K562 (cell line): ENCODE results near the gene HCRT. TPM values are rescaled to one million over a fixed set of nuclear protein-coding genes. Genes with fewer than 3 reads are reported as not detected.
A peak's percentile ranks its signal among the peaks of the same experiment; 100 is the strongest.

Experiments used
- ATAC-seq: fragments of 200-7000 bp; cut with Tn5 transposase; 3 replicates; pipeline ENCODE4 v1.9.1; 2020; ENCODE audit warnings: moderate library complexity
- BruUV-seq: library from RNA; stranded (reverse); fragments of 400-500 nt; replicated peaks from 2 replicates; lab custom pipeline; 2021; lab: Mats Ljungman, UMichigan
- CTCF ChIA-PET: fragments of 300-600 bp; formaldehyde crosslinking; extraction: SDS; loops from one replicate; lab custom pipeline; 2021; ENCODE audit warnings: low intra/inter-chr PET ratio; lab: Yijun Ruan, JAX
- POLR2A ChIA-PET: fragments of 300-600, 350-650 bp; sonication (Branson Sonifier 250); formaldehyde crosslinking; extraction: SDS; loops from one replicate; lab custom pipeline; 2021; ENCODE audit warnings: antibody characterized with exemption, inconsistent platforms; lab: Yijun Ruan, JAX
- DNase-seq, 4 experiments: peaks; one replicate each; pipeline versions ENCODE4 v3.0.0 to v3.0.0-alpha.2; 2011 to 2018; ENCODE audit warnings: low spot score in 3 of 4, mixed read lengths in 3 of 4; ENCODE audit errors: extremely low read depth in 1 of 4
- FAIRE-seq: peaks from 2 replicates; lab custom pipeline; 2011; peaks lifted over from hg19 to GRCh38; lab: Jason Lieb, UNC
- H2AFZ ChIP-seq: 2 replicates; pipeline ENCODE4 v1.6.0; 2011; ENCODE audit warnings: low read depth, low read length, control low read depth, inconsistent platforms
- H3K27ac ChIP-seq: fragments of 200-600 bp; 3 replicates; pipeline ENCODE4 v1.8.0; 2011; ENCODE audit warnings: low read depth, mild to moderate bottlenecking, control low read depth, inconsistent platforms, low read length, moderate library complexity, mixed read lengths; ENCODE audit errors: extremely low read depth
- H3K27me3 ChIP-seq, 2 experiments: fragments of 300-600 bp in 1 of 2; 2 replicates in 1 of 2; 3 replicates in 1 of 2; pipeline versions ENCODE4 v1.6.0 to v1.8.0; 2011; ENCODE audit warnings: inconsistent platforms in 2 of 2, low read length in 2 of 2, mild to moderate bottlenecking in 1 of 2, mixed read lengths in 1 of 2, moderate library complexity in 1 of 2; ENCODE audit not compliant: control insufficient read depth in 2 of 2, insufficient read depth in 2 of 2
- H3K36me3 ChIP-seq: fragments of 300-600 bp; 3 replicates; pipeline ENCODE4 v1.8.0; 2011; ENCODE audit warnings: mild to moderate bottlenecking, low read length, inconsistent platforms; ENCODE audit not compliant: control insufficient read depth, insufficient read depth
- H3K4me1 ChIP-seq, 2 experiments: fragments of 200-600 bp in 1 of 2; replicated peaks in 1 of 2; 2 replicates in 1 of 2; 3 replicates in 1 of 2; pipeline versions ENCODE4 v1.5.1 to v1.8.0; 2011; ENCODE audit warnings: inconsistent platforms in 2 of 2, low read length in 2 of 2, mild to moderate bottlenecking in 1 of 2, mixed read lengths in 1 of 2, moderate library complexity in 1 of 2; ENCODE audit not compliant: control insufficient read depth in 2 of 2, insufficient read depth in 2 of 2
- H3K4me2 ChIP-seq: 2 replicates; pipeline ENCODE4 v1.6.1; 2011; ENCODE audit warnings: low read length, control low read depth, inconsistent platforms, mixed read lengths; ENCODE audit not compliant: insufficient read depth
- H3K4me3 ChIP-seq: fragments of 200-600 bp; sonication (generic), shearing (Covaris generic); 2 replicates; pipeline ENCODE4 v1.5.1; 2016; ENCODE audit warnings: control low read depth, inconsistent platforms
- H3K79me2 ChIP-seq: fragments of 200-600 bp; 3 replicates; pipeline ENCODE4 v1.8.0; 2011; ENCODE audit warnings: low read length, inconsistent platforms; ENCODE audit not compliant: control insufficient read depth, insufficient read depth
- H3K9ac ChIP-seq, 2 experiments: 2 replicates each; pipeline versions ENCODE4 v1.6.0 to v1.6.1; 2011; ENCODE audit warnings: low read depth in 2 of 2, low read length in 2 of 2, control low read depth in 1 of 2, inconsistent platforms in 1 of 2, mild to moderate bottlenecking in 1 of 2, mixed read lengths in 1 of 2; ENCODE audit not compliant: insufficient read depth in 1 of 2
- H3K9me1 ChIP-seq: one replicate; pipeline ENCODE4 v1.6.0; 2011; ENCODE audit warnings: inconsistent platforms, mild to moderate bottlenecking, low read length, moderate library complexity; ENCODE audit not compliant: control insufficient read depth, insufficient read depth
- H3K9me3 ChIP-seq: replicated peaks from 2 replicates; pipeline ENCODE4 v1.5.1; 2011; ENCODE audit warnings: low read depth, low read length, inconsistent platforms; ENCODE audit not compliant: control insufficient read depth, insufficient read depth
- H4K20me1 ChIP-seq: replicated peaks from 2 replicates; pipeline ENCODE4 v1.6.1; 2011; ENCODE audit warnings: low read length, inconsistent platforms, mixed read lengths; ENCODE audit not compliant: control insufficient read depth, insufficient read depth
- C11orf30 ChIP-seq: fragments of 450-650 bp; IDR thresholded peaks from 2 replicates; pipeline ENCODE4 v1.6.1; 2016; ENCODE audit warnings: low read depth, mild to moderate bottlenecking
- CCNT2 ChIP-seq: IDR thresholded peaks from 2 replicates; pipeline ENCODE4 v1.6.1; 2011; ENCODE audit warnings: borderline replicate concordance, low read depth, mild to moderate bottlenecking, moderate library complexity, mixed read lengths, low read length; ENCODE audit not compliant: insufficient read length; ENCODE audit errors: extremely low read depth
- COPS2 ChIP-seq: fragments of 450-650 bp; conservative IDR thresholded peaks from 2 replicates; pipeline ENCODE4 v1.6.1; 2016; ENCODE audit warnings: mild to moderate bottlenecking, moderate library complexity
- CSDE1 ChIP-seq, 2 experiments: fragments of 450-650 bp; IDR thresholded peaks; 2 replicates each; pipeline ENCODE4 v1.6.1; 2016; ENCODE audit warnings: mild to moderate bottlenecking in 1 of 2
- EGR1 ChIP-seq: fragments of 450-650 bp; conservative IDR thresholded peaks from 2 replicates; pipeline ENCODE4 v1.6.1; 2017; ENCODE audit warnings: mild to moderate bottlenecking
- HEY1 ChIP-seq: fragments of 250-450 bp; sonication (Bioruptor Pico); IDR thresholded peaks from 2 replicates; pipeline ENCODE4 v1.5.0; 2020; ENCODE audit warnings: mild to moderate bottlenecking, moderate library complexity, borderline replicate concordance
- IRF1 ChIP-seq: sonication (generic); formaldehyde crosslinking; IDR thresholded peaks from 2 replicates; pipeline ENCODE4 v1.8.0; 2022; ENCODE audit warnings: missing genetic modification reagents, mild to moderate bottlenecking, borderline replicate concordance
- JUND ChIP-seq, 2 experiments: IDR thresholded peaks; 2 replicates in 1 of 2; 3 replicates in 1 of 2; pipeline ENCODE4 v1.6.1; 2011; ENCODE audit warnings: borderline replicate concordance in 2 of 2, low read depth in 2 of 2, low read length in 2 of 2, improper control_type of control experiment in 1 of 2, missing biosample characterization in 1 of 2, missing genetic modification characterization in 1 of 2, missing genetic modification reagents in 1 of 2
- KAT7 ChIP-seq: sonication (generic); formaldehyde crosslinking; IDR thresholded peaks from 2 replicates; pipeline ENCODE4 v1.8.0; 2022; ENCODE audit warnings: missing genetic modification reagents, mild to moderate bottlenecking, borderline replicate concordance
- MTA2 ChIP-seq: fragments of 450-650 bp; IDR thresholded peaks from 2 replicates; pipeline ENCODE4 v1.6.1; 2016; ENCODE audit warnings: low read depth
- SOX6 ChIP-seq: fragments of 450-650 bp; IDR thresholded peaks from 2 replicates; pipeline ENCODE4 v1.6.1; 2014; ENCODE audit warnings: mild to moderate bottlenecking
- TAF7 ChIP-seq: fragments of 450-650 bp; IDR thresholded peaks from 2 replicates; pipeline ENCODE4 v1.6.1; 2016; ENCODE audit warnings: missing genetic modification characterization, missing compliant biosample characterization
- ZNF449 ChIP-seq: fragments of 250-450 bp; sonication (Bioruptor Pico); IDR thresholded peaks from 2 replicates; pipeline ENCODE4 v1.8.0; 2022; ENCODE audit warnings: moderate library complexity, mild to moderate bottlenecking, inconsistent platforms
- ZNF764 ChIP-seq: fragments of 250-450 bp; sonication (Bioruptor Pico); IDR thresholded peaks from 2 replicates; pipeline ENCODE4 v1.4.0; 2020; ENCODE audit warnings: low read depth, mild to moderate bottlenecking, moderate library complexity
- ZZZ3 ChIP-seq: fragments of 450-650 bp; IDR thresholded peaks from 2 replicates; pipeline ENCODE4 v1.6.1; 2016; ENCODE audit warnings: antibody characterized with exemption, mild to moderate bottlenecking, moderate library complexity
- WGBS: fragments of 100-300 bp; shearing (Covaris generic); methylation state at CpG from one replicate; pipeline ENCODE4 v1.1.6; 2016; ENCODE audit warnings: low coverage, mixed read lengths; ENCODE audit not compliant: insufficient coverage; ENCODE audit errors: missing lambda C conversion rate; 5-methylcytosine and 5-hydroxymethylcytosine counted together
- in situ Hi-C: fragments of 300-500 bp; cut with MboI; formaldehyde crosslinking; loops from 4 replicates; pipeline ENCODE4 v1.15.0; 2018; ENCODE audit warnings: inconsistent platforms, mixed read lengths
- intact Hi-C: fragments of 100-400 bp; cut with micrococcal nuclease; formaldehyde crosslinking; loops from 2 replicates; pipeline ENCODE4 v1.14.2; 2022
- polyA plus RNA-seq, 8 experiments: library from polyadenylated mRNA; depleted of rRNA in 4 of 8; stranded (reverse) in 5 of 8; unstranded in 3 of 8; fragments of >200 nt; fragmentation: Nextera tagmentation in 2 of 8; fragmentation: Illumina TruSeq in 1 of 8; extraction: Ambion mirVana in 2 of 8; extraction: Trizol in 1 of 8; gene quantifications; 2 replicates each; pipeline versions ENCODE4 v1.2.1 to v1.2.3, GENCODE V29; 2011 to 2014; ENCODE audit warnings: inconsistent platforms in 1 of 8, missing spikeins in 1 of 8
- total RNA-seq, 7 experiments: library from RNA; depleted of rRNA in 6 of 7; stranded (reverse); fragments of >200 nt in 6 of 7; fragmentation: Illumina TruSeq in 2 of 7; extraction: Trizol in 2 of 7; gene quantifications; 2 replicates each; pipeline versions ENCODE4 v1.2.1 to v1.2.3, GENCODE V29; 2011 to 2021; ENCODE audit warnings: low replicate concordance in 1 of 7

Gene HCRT
- total and polyA plus RNA-seq, 9 of the 15 experiments (the other 6 are each of a cell fraction or from before 2014, with no cell fraction given) = not detected

DNA sequence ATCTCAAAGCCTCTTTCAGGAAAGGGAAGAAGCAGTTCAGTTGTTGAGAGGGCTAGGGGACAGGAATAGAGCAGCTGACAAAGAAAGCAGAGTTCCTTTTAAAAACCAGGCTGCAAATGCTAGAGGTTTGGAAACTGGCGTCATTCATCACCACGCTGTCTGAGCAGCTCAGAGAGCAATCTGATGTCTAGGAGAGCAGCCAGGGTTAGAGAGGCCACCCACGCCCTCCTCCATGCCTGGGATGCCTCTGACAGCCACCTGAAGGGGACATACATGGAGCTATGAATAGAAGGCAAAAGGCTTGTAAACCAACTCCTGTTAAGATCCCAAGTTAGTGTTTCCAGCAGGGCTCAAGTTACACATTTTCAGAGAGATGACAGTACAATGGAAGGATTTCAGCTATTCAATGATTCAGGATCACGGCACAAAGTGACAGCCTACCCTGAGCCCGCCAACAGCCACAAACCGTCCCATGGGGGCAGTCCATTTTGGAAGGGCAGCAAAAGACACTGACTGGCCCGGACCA, 42.8 kb downstream of the HCRT start:
- peaks cover 18% of the 10 kb centered on the region; the same call in 1 of the 2 replicates for H4K20me1 ChIP-seq
- FAIRE-seq = no peak
- CTCF ChIA-PET = no interaction called here
- no peaks in the 10 kb centered on the region for H3K9me1 ChIP-seq
- TF ChIP-seq ZZZ3 = no peak
- no peak for TF ChIP-seq HEY1
- no peak for TF ChIP-seq EGR1
- no peak for TF ChIP-seq KAT7 (CRISPR knock-in tag)
- TF ChIP-seq MTA2 = no peak
- no peak for TF ChIP-seq IRF1 (CRISPR knock-in tag)
- TF ChIP-seq ZNF449 (CRISPR knock-in tag) = no peak
- no peak for TF ChIP-seq TAF7 (tag)
- TF ChIP-seq JUND (IDR thresholded peaks at IDR 0.05; ENCODE audit: borderline replicate concordance, low read depth, low read length) = no peak
- no peak for TF ChIP-seq JUND (tag; IDR thresholded peaks at IDR 0.05; ENCODE audit: borderline replicate concordance, low read depth, low read length)
- TF ChIP-seq C11orf30 = no peak
- TF ChIP-seq CSDE1 (IDR thresholded peaks at IDR 0.05) = no peak
- TF ChIP-seq SOX6 = no peak
- TF ChIP-seq COPS2 = no peak
- TF ChIP-seq CCNT2 = no peak
- no peak for TF ChIP-seq ZNF764 (CRISPR knock-in tag)
- H3K27me3 ChIP-seq = no peaks in the 10 kb centered on the region
- in situ Hi-C loops (no loop called here), intact Hi-C loops (no loop called here)
- H3K9ac ChIP-seq = 0 out of 4 replicates have a peak overlapping the region, but pooled peaks of 1 of the 2 experiments have one; percentile 54
- 92% methylated on average over 7 of the region's 7 CpGs for WGBS
- no peak for ATAC-seq
- no peak for DNase-seq
- no TSS peak for BruUV-seq
- no peak overlapping the region for H2AFZ ChIP-seq
- POLR2A ChIA-PET = interaction anchor here (0.6 to 1.6 kb wide), 5 partner anchors 9 to 111 kb away, joined by 3 to 6 read pairs (median 3); partner anchors contain the start of gene GHDC
- H3K27ac ChIP-seq = no peak overlapping the region
- H3K79me2 ChIP-seq = peaks cover 73% of the 10 kb centered on the region
- H3K4me3 ChIP-seq = no peak overlapping the region
- H3K4me2 ChIP-seq = no peak overlapping the region
- H3K36me3 ChIP-seq = peaks cover 70% of the 10 kb centered on the region; the same call in 2 of the 3 replicates
- H3K9me3 ChIP-seq = no peaks in the 10 kb centered on the region
- 0 out of 5 replicates have a peak, but pooled peaks cover 0 to 3% of the 10 kb centered on the region in 2 experiments for H3K4me1 ChIP-seq
